Endothelial cell of umbilical vein (primary cell): ENCODE results near the gene ZZZ3. TPM values are rescaled to one million over a fixed set of nuclear protein-coding genes. Genes with fewer than 3 reads are reported as not detected.
A peak's percentile ranks its signal among the peaks of the same experiment; 100 is the strongest.
"Not testable (repeated sequence)": the region's sequence is repeated elsewhere in the genome, so short reads cannot be mapped to it uniquely, and the experiment has no call there.

Experiments used
- BruUV-seq: library from RNA; stranded (reverse); fragments of 400-500 nt; replicated peaks from 2 replicates; lab custom pipeline; 2021; lab: Mats Ljungman, UMichigan
- CTCF ChIA-PET: fragments of 300-600, 350-600 bp; sonication (Branson Sonifier 250); formaldehyde crosslinking; loops from one replicate; lab custom pipeline; 2021; ENCODE audit warnings: antibody characterized with exemption, inconsistent platforms; lab: Charles Lee
- POLR2A ChIA-PET: fragments of 300-600, 350-600 bp; sonication (Branson Sonifier 250); formaldehyde crosslinking; loops from one replicate; lab custom pipeline; 2021; ENCODE audit warnings: antibody characterized with exemption, inconsistent platforms; lab: Charles Lee
- DNase-seq: peaks from one replicate; pipeline ENCODE4 v3.0.0-alpha.2; 2011; ENCODE audit warnings: low read depth, low spot score
- FAIRE-seq: peaks from 2 replicates; lab custom pipeline; 2011; peaks lifted over from hg19 to GRCh38; lab: Jason Lieb, UNC
- H2AFZ ChIP-seq: 2 replicates; pipeline ENCODE4 v1.6.0; 2012; ENCODE audit warnings: low read depth, low read length, control low read depth, inconsistent platforms
- H3K27ac ChIP-seq: 2 replicates; pipeline ENCODE4 v1.5.1; 2011; ENCODE audit warnings: low read depth, mild to moderate bottlenecking, control low read depth, low read length, moderate library complexity; ENCODE audit not compliant: insufficient read depth
- H3K27me3 ChIP-seq, 2 experiments: 2 replicates each; pipeline versions ENCODE4 v1.6.0 to v1.6.1; 2011; ENCODE audit warnings: low read length in 2 of 2, mixed read lengths in 1 of 2; ENCODE audit not compliant: control insufficient read depth in 2 of 2, insufficient read depth in 2 of 2
- H3K36me3 ChIP-seq, 2 experiments: 2 replicates in 1 of 2; 3 replicates in 1 of 2; pipeline ENCODE4 v1.5.1; 2011; ENCODE audit warnings: low read length in 2 of 2, mild to moderate bottlenecking in 1 of 2, moderate library complexity in 1 of 2; ENCODE audit not compliant: control insufficient read depth in 2 of 2, insufficient read depth in 2 of 2; ENCODE audit errors: extremely low read depth in 1 of 2
- H3K4me1 ChIP-seq: 3 replicates; pipeline ENCODE4 v1.5.1; 2011; ENCODE audit warnings: mild to moderate bottlenecking, low read length; ENCODE audit not compliant: control insufficient read depth, insufficient read depth; ENCODE audit errors: extremely low read depth
- H3K4me2 ChIP-seq: 2 replicates; pipeline ENCODE4 v1.6.1; 2011; ENCODE audit warnings: low read length, control low read depth, mixed read lengths; ENCODE audit not compliant: insufficient read depth
- H3K4me3 ChIP-seq, 3 experiments: fragments of 200-600 bp in 1 of 3; sonication (generic), shearing (Covaris generic) in 1 of 3; replicated peaks in 1 of 3; 2 replicates each; pipeline ENCODE4 v1.5.1; 2011 to 2016; ENCODE audit warnings: control low read depth in 3 of 3, low read length in 3 of 3, mild to moderate bottlenecking in 2 of 3, inconsistent platforms in 1 of 3, low read depth in 1 of 3, moderate library complexity in 1 of 3; ENCODE audit not compliant: insufficient read depth in 1 of 3
- H3K79me2 ChIP-seq: 2 replicates; pipeline ENCODE4 v1.6.0; 2012; ENCODE audit warnings: low read length, inconsistent platforms; ENCODE audit not compliant: control insufficient read depth, insufficient read depth
- H3K9ac ChIP-seq: replicated peaks from 2 replicates; pipeline ENCODE3; 2011; ENCODE audit warnings: low read length, control low read depth; ENCODE audit not compliant: insufficient read depth; ENCODE audit errors: extremely low read depth
- H3K9me1 ChIP-seq: replicated peaks from 3 replicates; pipeline ENCODE4 v1.6.0; 2011; ENCODE audit warnings: mild to moderate bottlenecking, low read length; ENCODE audit not compliant: control insufficient read depth, insufficient read depth; ENCODE audit errors: extremely low read depth
- H3K9me3 ChIP-seq: replicated peaks from 2 replicates; pipeline ENCODE4 v1.5.1; 2012; ENCODE audit warnings: low read length, inconsistent platforms; ENCODE audit not compliant: control insufficient read depth, insufficient read depth
- H4K20me1 ChIP-seq: replicated peaks from 2 replicates; pipeline ENCODE3; 2011; ENCODE audit warnings: mild to moderate bottlenecking, low read length; ENCODE audit not compliant: control insufficient read depth, insufficient read depth; ENCODE audit errors: extremely low read depth
- CTCF ChIP-seq, 2 donors: IDR thresholded peaks; 1 replicate in 1 of 2; 2 replicates in 1 of 2; pipeline ENCODE4 v1.5.1; 2011; ENCODE audit warnings: low read length in 2 of 2, mild to moderate bottlenecking in 2 of 2, moderate library complexity in 2 of 2, control low read depth in 1 of 2, inconsistent platforms in 1 of 2, low read depth in 1 of 2; ENCODE audit not compliant: insufficient read depth in 1 of 2; ENCODE audit errors: extremely low read depth in 1 of 2
- FOS ChIP-seq: IDR thresholded peaks from 2 replicates; pipeline ENCODE4 v1.6.1; 2011; ENCODE audit warnings: mild to moderate bottlenecking, low read length, moderate library complexity, borderline replicate concordance; ENCODE audit not compliant: insufficient read depth
- GATA2 ChIP-seq: IDR thresholded peaks from 2 replicates; pipeline ENCODE4 v1.7.0; 2011; ENCODE audit warnings: low read depth, mild to moderate bottlenecking, moderate library complexity, mixed read lengths, low read length; ENCODE audit not compliant: insufficient read length, insufficient read depth
- POLR2A ChIP-seq: IDR thresholded peaks from 2 replicates; pipeline ENCODE4 v1.6.1; 2012; ENCODE audit warnings: low read depth, mild to moderate bottlenecking, control low read depth, low read length
- POLR2AphosphoS5 ChIP-seq: IDR thresholded peaks from 2 replicates; pipeline ENCODE4 v1.6.1; 2012; ENCODE audit warnings: low read depth, mild to moderate bottlenecking, control low read depth, low read length, moderate library complexity; ENCODE audit not compliant: insufficient read depth
- dilution Hi-C: fragments of 300-500 bp; cut with MboI; formaldehyde crosslinking; loops from one replicate; pipeline ENCODE4 v1.15.0; 2019; ENCODE audit warnings: low sequenced_read_pairs; ENCODE audit not compliant: extremely low pct_ligation_motif_present
- intact Hi-C: fragments of 100-400 bp; cut with micrococcal nuclease; formaldehyde crosslinking; loops from one replicate; pipeline ENCODE4 v1.10.0; 2022
- polyA plus RNA-seq, 4 experiments: library from polyadenylated mRNA; depleted of rRNA in 3 of 4; stranded (reverse) in 3 of 4; unstranded in 1 of 4; fragments of >200 nt; gene quantifications; 2 replicates each; pipeline versions ENCODE4 v1.2.1 to v1.2.3, GENCODE V29; 2011 to 2012; ENCODE audit warnings: missing spikeins in 1 of 4
- total RNA-seq: library from RNA; stranded (reverse); gene quantifications from 2 replicates; pipeline ENCODE4 v1.2.3, GENCODE V29; 2021

Gene ZZZ3
- total and polyA plus RNA-seq, 2 donors (not counting 3 experiments of a cell fraction or from before 2014, with no cell fraction given): 13.1 to 54.3 TPM

GRCh38 chr1:77706321-77706720 is 23.9 kb upstream of the ZZZ3 start:
- Histone ChIP-seq H3K9me3 (no peaks in the 10 kb centered on the region), H3K27ac (no peak overlapping the region), H3K36me3 (peaks cover 0 to 10% of the 10 kb centered on the region in 2 experiments), H3K9me1 (peaks cover 2% of the 10 kb centered on the region), H3K4me2 (no peak overlapping the region), H2AFZ (no peak overlapping the region), H3K4me1 (peaks cover 2% of the 10 kb centered on the region), H3K9ac (no peak overlapping the region), H3K4me3 (no peak overlapping the region), H3K27me3 (no peaks in the 10 kb centered on the region), H4K20me1 (no peaks in the 10 kb centered on the region), H3K79me2 (no peaks in the 10 kb centered on the region)
- DNase-seq (no peak), FAIRE-seq (no peak)
- POLR2A ChIA-PET: no interaction called here
- CTCF ChIA-PET: no interaction called here
- dilution Hi-C loops (no loop called here), intact Hi-C loops (no loop called here)
- BruUV-seq: no TSS peak
- TF ChIP-seq POLR2AphosphoS5 (no peak), FOS (no peak), POLR2A (no peak)

GRCh38 chr1:77704736-77705135 is 22.3 kb upstream of the ZZZ3 start:
- no peaks in the 10 kb centered on the region for H3K79me2 ChIP-seq
- DNase-seq (peak; percentile 8), FAIRE-seq (peak; percentile 12)
- intact Hi-C loops (no loop called here), dilution Hi-C loops (no loop called here)
- no peaks in the 10 kb centered on the region for H3K9me3 ChIP-seq
- H3K4me1 ChIP-seq: peaks cover 2% of the 10 kb centered on the region
- no TSS peak for BruUV-seq
- H3K4me2 ChIP-seq: no peak overlapping the region
- no peaks in the 10 kb centered on the region for H4K20me1 ChIP-seq
- no peak overlapping the region for H2AFZ ChIP-seq
- peaks cover 2% of the 10 kb centered on the region for H3K9me1 ChIP-seq
- no peaks in the 10 kb centered on the region for H3K27me3 ChIP-seq
- no peak overlapping the region for H3K4me3 ChIP-seq
- TF ChIP-seq CTCF (IDR thresholded peaks at IDR 0.05; ENCODE audit: extremely low read depth in 1 of 2, insufficient read depth in 1 of 2, low read depth in 1 of 2, low read length in 2 of 2) (no peak), GATA2 (peak; percentile 26)
- CTCF ChIA-PET: interaction anchor here (0.6 to 1.8 kb wide), 6 partner anchors 9 to 912 kb away, joined by 3 to 5 read pairs (median 4); no protein-coding TSS in a partner anchor
- POLR2A ChIA-PET: no interaction called here
- peaks cover 0 to 7% of the 10 kb centered on the region in 2 experiments for H3K36me3 ChIP-seq
- H3K9ac ChIP-seq: no peak overlapping the region
- H3K27ac ChIP-seq: no peak overlapping the region

GRCh38 chr1:77699673-77700072 is 17.2 kb upstream of the ZZZ3 start:
- H4K20me1 ChIP-seq, dilution Hi-C loops, H3K9me1 ChIP-seq, H3K4me1 ChIP-seq, H3K9me3 ChIP-seq, H3K27ac ChIP-seq, H3K79me2 ChIP-seq, H3K27me3 ChIP-seq, H3K9ac ChIP-seq, H3K4me2 ChIP-seq, FAIRE-seq, H2AFZ ChIP-seq, POLR2A ChIA-PET, H3K4me3 ChIP-seq, BruUV-seq, intact Hi-C loops, DNase-seq, H3K36me3 ChIP-seq, CTCF ChIA-PET: not testable (repeated sequence)
